GM12873 (cell line): ENCODE measurements around the gene ZBTB5.

Experiments used
- CTCF ChIP-seq: IDR thresholded peaks from 2 replicates; pipeline ENCODE4 v1.5.1; 2012; ENCODE audit warnings: low read depth, mild to moderate bottlenecking, moderate library complexity, low read length, control low read depth; ENCODE audit not compliant: insufficient read depth; ENCODE audit errors: missing control alignments

Gene ZBTB5

GRCh38 chr9:37441776-37442370 lies 23.4 kb downstream of the ZBTB5 start:
- TF ChIP-seq CTCF, result no peak

GRCh38 chr9:37438359-37438758 lies 26.9 kb downstream of the ZBTB5 start:
- no peak for TF ChIP-seq CTCF

GRCh38 chr9:37437621-37438020 lies 27.6 kb downstream of the ZBTB5 start:
- TF ChIP-seq CTCF, result no peak

GRCh38 chr9:37437010-37437409 lies 28.2 kb downstream of the ZBTB5 start:
- TF ChIP-seq CTCF, result no peak

GRCh38 chr9:37436540-37436939 lies 28.7 kb downstream of the ZBTB5 start:
- no peak for TF ChIP-seq CTCF

- TF ChIP-seq CTCF, result no peak
These were observed 31.3 kb downstream of the ZBTB5 start for GRCh38 chr9:37433867-37434371.

- TF ChIP-seq CTCF, result no peak
These were observed 33.2 kb downstream of the ZBTB5 start for GRCh38 chr9:37432020-37432419.
